GM12878 (cell line): ENCODE measurements around the gene GINM1. TPM values are rescaled to one million over a fixed set of nuclear protein-coding genes. Genes with fewer than 3 reads are reported as not detected.

Experiments used
- ATAC-seq: fragments of 200-7000 bp; cut with Tn5 transposase; 3 replicates; pipeline ENCODE4 v1.9.1; 2020; ENCODE audit warnings: mild to moderate bottlenecking, moderate library complexity
- BruUV-seq: library from RNA; stranded (reverse); fragments of 400-500 nt; replicated peaks from 2 replicates; lab custom pipeline; 2021; lab: Mats Ljungman, UMichigan
- CTCF ChIA-PET: fragments of 300-600 bp; sonication (Branson Sonifier 250); formaldehyde crosslinking; extraction: SDS; loops from one replicate; lab custom pipeline; 2021; ENCODE audit warnings: inconsistent platforms; lab: Yijun Ruan, JAX
- POLR2A ChIA-PET: fragments of 350-600 bp; formaldehyde crosslinking; extraction: SDS; loops from one replicate; lab custom pipeline; 2021; ENCODE audit warnings: inconsistent platforms; lab: Charles Lee
- RAD21 ChIA-PET: fragments of 300-600 bp; sonication (Branson Sonifier 250); formaldehyde crosslinking; loops from one replicate; lab custom pipeline; 2023; ENCODE audit warnings: antibody characterized with exemption; ENCODE audit not compliant: unreplicated experiment; lab: Charles Lee
- SMC1A ChIA-PET: fragments of 300-600 bp; sonication (Branson Sonifier 250); formaldehyde crosslinking; loops from one replicate; lab custom pipeline; 2023; ENCODE audit not compliant: unreplicated experiment, uncharacterized antibody; lab: Charles Lee
- DNase-seq: peaks from one replicate; pipeline ENCODE4 v3.0.0-alpha.2; 2011; ENCODE audit warnings: low read depth, low spot score
- FAIRE-seq: peaks from 3 replicates; lab custom pipeline; 2011; peaks lifted over from hg19 to GRCh38; lab: Jason Lieb, UNC
- H2AFZ ChIP-seq: 2 replicates; pipeline ENCODE4 v1.6.0; 2011; ENCODE audit warnings: low read depth, low read length, control low read depth; ENCODE audit not compliant: control insufficient read depth
- H3K27ac ChIP-seq: 2 replicates; pipeline ENCODE4 v1.5.1; 2011; ENCODE audit warnings: control low read depth; ENCODE audit not compliant: control insufficient read depth, insufficient read depth
- H3K27me3 ChIP-seq, 2 experiments: replicated peaks in 1 of 2; 2 replicates each; pipeline versions ENCODE4 v1.6.0 to v1.6.1; 2011; ENCODE audit warnings: low read length in 1 of 2; ENCODE audit not compliant: control insufficient read depth in 2 of 2, insufficient read depth in 2 of 2
- H3K36me3 ChIP-seq, 2 experiments: 2 replicates each; pipeline ENCODE4 v1.5.1; 2011; ENCODE audit warnings: low read length in 1 of 2; ENCODE audit not compliant: control insufficient read depth in 2 of 2, insufficient read depth in 2 of 2
- H3K4me1 ChIP-seq: 2 replicates; pipeline ENCODE4 v1.6.1; 2011; ENCODE audit warnings: mild to moderate bottlenecking, low read length, moderate library complexity, mixed read lengths; ENCODE audit not compliant: control insufficient read depth, insufficient read depth
- H3K4me2 ChIP-seq: 2 replicates; pipeline ENCODE4 v1.6.0; 2011; ENCODE audit warnings: control low read depth; ENCODE audit not compliant: control insufficient read depth, insufficient read depth
- H3K4me3 ChIP-seq: fragments of 200-600 bp; sonication (generic); 2 replicates; pipeline ENCODE4 v1.5.1; 2016
- H3K79me2 ChIP-seq: 2 replicates; pipeline ENCODE4 v1.6.0; 2011; ENCODE audit warnings: low read length; ENCODE audit not compliant: control insufficient read depth, insufficient read depth
- H3K9ac ChIP-seq: 2 replicates; pipeline ENCODE4 v1.8.0; 2011; ENCODE audit warnings: low read length, control low read depth, mixed read lengths; ENCODE audit not compliant: control insufficient read depth, insufficient read depth
- H3K9me3 ChIP-seq: replicated peaks from 3 replicates; pipeline ENCODE4 v1.5.1; 2011; ENCODE audit warnings: mild to moderate bottlenecking, low read length; ENCODE audit not compliant: control insufficient read depth, insufficient read depth
- H4K20me1 ChIP-seq: 2 replicates; pipeline ENCODE4 v1.6.0; 2011; ENCODE audit not compliant: control insufficient read depth, insufficient read depth
- BCLAF1 ChIP-seq: fragments of 450-650 bp; IDR thresholded peaks from 2 replicates; pipeline ENCODE4 v1.6.1; 2017; ENCODE audit warnings: antibody characterized with exemption, mild to moderate bottlenecking, moderate library complexity
- BHLHE40 ChIP-seq, 2 experiments: fragments of 450-650 bp in 1 of 2; IDR thresholded peaks; 2 replicates each; pipeline ENCODE4 v1.6.1; 2011 to 2017; ENCODE audit warnings: low read depth in 2 of 2, borderline replicate concordance in 1 of 2, improper control_type of control experiment in 1 of 2, low read length in 1 of 2, mild to moderate bottlenecking in 1 of 2
- FOS ChIP-seq: IDR thresholded peaks from 3 replicates; pipeline ENCODE4 v1.6.1; 2011; ENCODE audit warnings: borderline replicate concordance; ENCODE audit not compliant: insufficient read length; ENCODE audit errors: extremely low read depth
- JUNB ChIP-seq: IDR thresholded peaks from 2 replicates; pipeline ENCODE4 v1.6.1; 2016; ENCODE audit warnings: antibody characterized with exemption, mild to moderate bottlenecking
- MTA3 ChIP-seq: IDR thresholded peaks from 2 replicates; pipeline ENCODE4 v1.6.1; 2012; ENCODE audit warnings: low read length, inconsistent platforms, borderline replicate concordance
- NFYB ChIP-seq: IDR thresholded peaks from 2 replicates; pipeline ENCODE4 v1.6.1; 2011; ENCODE audit warnings: low read depth, mild to moderate bottlenecking, low read length, improper control_type of control experiment, moderate library complexity; ENCODE audit not compliant: insufficient read depth
- NR2C2 ChIP-seq: IDR thresholded peaks from 2 replicates; pipeline ENCODE4 v1.6.1; 2011; ENCODE audit warnings: borderline replicate concordance, low read depth; ENCODE audit not compliant: control insufficient read depth, insufficient read length
- POLR2AphosphoS2 ChIP-seq: IDR thresholded peaks from 2 replicates; pipeline ENCODE4 v1.6.1; 2011; ENCODE audit warnings: low read depth, mild to moderate bottlenecking, low read length, improper control_type of control experiment, moderate library complexity
- POLR2AphosphoS5 ChIP-seq: IDR thresholded peaks from 2 replicates; pipeline ENCODE4 v1.6.1; 2011; ENCODE audit warnings: mild to moderate bottlenecking, low read length, inconsistent platforms
- RB1 ChIP-seq: fragments of 450-650 bp; formaldehyde crosslinking; IDR thresholded peaks from 2 replicates; pipeline ENCODE4 v1.6.1; 2017; ENCODE audit warnings: mild to moderate bottlenecking, borderline replicate concordance
- STAT3 ChIP-seq: IDR thresholded peaks from 2 replicates; pipeline ENCODE4 v1.6.1; 2011; ENCODE audit warnings: low read depth, low read length, improper control_type of control experiment
- SUPT20H ChIP-seq: IDR thresholded peaks from 2 replicates; pipeline ENCODE4 v1.6.1; 2011; ENCODE audit warnings: low read depth, mild to moderate bottlenecking, low read length, moderate library complexity, borderline replicate concordance; ENCODE audit not compliant: control insufficient read depth
- TCF12 ChIP-seq: IDR thresholded peaks from 2 replicates; pipeline ENCODE4 v1.6.1; 2011; ENCODE audit warnings: low read depth, mild to moderate bottlenecking, low read length
- USF1 ChIP-seq: IDR thresholded peaks from 2 replicates; pipeline ENCODE4 v1.6.1; 2011; ENCODE audit warnings: borderline replicate concordance, low read depth, mild to moderate bottlenecking, moderate library complexity, mixed read lengths, low read length; ENCODE audit not compliant: insufficient read depth; ENCODE audit errors: extremely low read length
- WGBS: methylation state at CpG from one replicate; pipeline ENCODE4 v1.1.6; 2016; ENCODE audit warnings: low lambda C conversion rate; ENCODE audit not compliant: insufficient replicate concordance, insufficient coverage; ENCODE audit errors: missing lambda C conversion rate; 5-methylcytosine and 5-hydroxymethylcytosine counted together
- in situ Hi-C: fragments of 300-500 bp; cut with MboI; formaldehyde crosslinking; loops from 9 replicates; pipeline ENCODE4 v1.14.3; 2018; ENCODE audit warnings: mixed read lengths
- intact Hi-C: fragments of 100-400 bp; cut with micrococcal nuclease; formaldehyde crosslinking; loops from one replicate; pipeline ENCODE4 v1.14.2; 2022; ENCODE audit not compliant: unreplicated experiment
- polyA plus RNA-seq, 11 experiments: library from polyadenylated mRNA; depleted of rRNA in 4 of 11; unstranded in 6 of 11; stranded (reverse) in 5 of 11; fragments of >200 nt; fragmentation: Nextera tagmentation in 4 of 11; fragmentation: Illumina TruSeq in 1 of 11; extraction: Ambion mirVana in 4 of 11; extraction: Trizol in 1 of 11; gene quantifications; 1 replicate in 1 of 11; 2 replicates in 10 of 11; pipeline versions ENCODE4 v1.2.1 to v1.2.3, GENCODE V29; 2011 to 2016; ENCODE audit warnings: inconsistent platforms in 2 of 11, missing spikeins in 2 of 11, low read depth in 1 of 11
- total RNA-seq, 4 experiments: library from RNA; depleted of rRNA in 3 of 4; stranded (reverse); fragments of >200 nt in 3 of 4; fragmentation: Illumina TruSeq in 1 of 4; extraction: Trizol in 1 of 4; gene quantifications; 2 replicates each; pipeline versions ENCODE4 v1.2.1 to v1.2.3, GENCODE V29; 2013 to 2021

Gene GINM1
- total and polyA plus RNA-seq, 10 of the 15 experiments (the other 5 are each of a cell fraction or from before 2014, with no cell fraction given), result 10.6 to 38.1 (median 30.8) TPM

GRCh38 chr6:149534742-149535141, 31.4 kb upstream of the GINM1 start:
- in situ Hi-C loops, result no loop called here
- H3K9ac ChIP-seq, result no peak overlapping the region
- CTCF ChIA-PET, result no interaction called here
- BruUV-seq, result no TSS peak
- 100% methylated on average over 1 of the region's 1 CpG for WGBS
- H3K9me3 ChIP-seq, result no peaks in the 10 kb centered on the region
- FAIRE-seq (no peak), DNase-seq (no peak), ATAC-seq (no peak)
- intact Hi-C loops, result no loop called here
- H3K4me1 ChIP-seq, result no peaks in the 10 kb centered on the region
- POLR2A ChIA-PET, result no interaction called here
- H3K4me3 ChIP-seq, result no peak overlapping the region
- no peak for TF ChIP-seq STAT3
- TF ChIP-seq MTA3, result no peak
- no peak for TF ChIP-seq JUNB
- no peak for TF ChIP-seq FOS
- TF ChIP-seq NFYB, result no peak
- no peak overlapping the region for H2AFZ ChIP-seq
- RAD21 ChIA-PET, result no interaction called here
- H4K20me1 ChIP-seq, result no peaks in the 10 kb centered on the region
- no peak overlapping the region for H3K27ac ChIP-seq
- peaks cover 3 to 22% of the 10 kb centered on the region in 2 experiments; a peak in 3 of 4 replicates for H3K36me3 ChIP-seq
- SMC1A ChIA-PET, result interaction anchor here (2.0 kb wide), 1 partner anchor 12 kb away, joined by 5 read pairs; no protein-coding TSS in a partner anchor
- no peaks in the 10 kb centered on the region for H3K27me3 ChIP-seq
- no peaks in the 10 kb centered on the region for H3K79me2 ChIP-seq
- H3K4me2 ChIP-seq, result no peak overlapping the region

- Histone ChIP-seq H3K27ac (no peak overlapping the region), H3K9ac (no peak overlapping the region), H4K20me1 (no peaks in the 10 kb centered on the region), H3K79me2 (peaks cover 43% of the 10 kb centered on the region), H3K36me3 (peaks cover 3 to 10% of the 10 kb centered on the region in 2 experiments; a peak in 3 of 4 replicates), H3K4me1 (no peaks in the 10 kb centered on the region; the same call in 1 of the 2 replicates), H3K27me3 (no peaks in the 10 kb centered on the region), H3K4me2 (no peak overlapping the region), H3K9me3 (no peaks in the 10 kb centered on the region), H3K4me3 (no peak overlapping the region), H2AFZ (no peak overlapping the region)
- in situ Hi-C loops (no loop called here), intact Hi-C loops (no loop called here)
- FAIRE-seq, result no peak
- no TSS peak for BruUV-seq
- no peak for DNase-seq
- CTCF ChIA-PET, result no interaction called here
- RAD21 ChIA-PET, result no interaction called here
- POLR2A ChIA-PET, result no interaction called here
- ATAC-seq, result no peak
- SMC1A ChIA-PET, result interaction anchor here (1.0 to 1.6 kb wide), 2 partner anchors 10 to 14 kb away, joined by 3 to 4 read pairs; no protein-coding TSS in a partner anchor
- TF ChIP-seq POLR2AphosphoS2 (no peak), POLR2AphosphoS5 (no peak), TCF12 (no peak), BHLHE40 (IDR thresholded peaks at IDR 0.05; ENCODE audit: borderline replicate concordance in 1 of 2, low read depth in 2 of 2, low read length in 1 of 2) (no peak), USF1 (no peak), BCLAF1 (no peak), NR2C2 (no peak), SUPT20H (no peak), RB1 (no peak)
- 98% methylated on average over 2 of the region's 2 CpGs for WGBS
Observed at GRCh38 chr6:149541139-149541538, 25.0 kb upstream of the GINM1 start.
